Measurements from ENCODE around the gene ARMCX2.

ARMCX2 gene

GRCh38 chrX:101605728-101606127 is 53.9 kb downstream of the ARMCX2 start:
- intact Hi-C loops (cut with DNase I), result no loop called here
- no peak for DNase-seq

Measured in head of caudate nucleus (tissue), 42 donors.